Liver (tissue), 9 donors: ENCODE results near the gene ZFP82. TPM values are rescaled to one million over a fixed set of nuclear protein-coding genes. Genes with fewer than 3 reads are reported as not detected.

Source experiments
- DNase-seq: peaks from one replicate; pipeline ENCODE4 v3.0.0-alpha.2; 2017; ENCODE audit warnings: low spot score
- H3K27ac ChIP-seq, 2 donors: one replicate each; pipeline ENCODE4 v1.7.0; 2013; ENCODE audit warnings: inconsistent platforms in 2 of 2, low read length in 2 of 2, control low read depth in 1 of 2, low read depth in 1 of 2, mild to moderate bottlenecking in 1 of 2
- H3K27me3 ChIP-seq, 4 donors: one replicate each; pipeline versions ENCODE4 v1.6.1 to v1.7.0; 2013; ENCODE audit warnings: low read length in 3 of 4, inconsistent platforms in 1 of 4, mild to moderate bottlenecking in 1 of 4, moderate library complexity in 1 of 4; ENCODE audit not compliant: control insufficient read depth in 4 of 4, insufficient read depth in 4 of 4
- H3K36me3 ChIP-seq, 4 donors: one replicate each; pipeline versions ENCODE4 v1.6.1 to v1.7.0; 2013; ENCODE audit warnings: low read length in 3 of 4, mild to moderate bottlenecking in 3 of 4, low read depth in 1 of 4, moderate library complexity in 1 of 4; ENCODE audit not compliant: control insufficient read depth in 4 of 4, insufficient read depth in 3 of 4
- H3K4me1 ChIP-seq, 4 donors: one replicate each; pipeline versions ENCODE4 v1.6.1 to v1.7.0; 2013; ENCODE audit warnings: low read length in 3 of 4, mild to moderate bottlenecking in 3 of 4, moderate library complexity in 1 of 4; ENCODE audit not compliant: control insufficient read depth in 4 of 4, insufficient read depth in 4 of 4
- H3K4me3 ChIP-seq, 3 donors: one replicate each; pipeline versions ENCODE4 v1.6.1 to v1.7.0; 2013; ENCODE audit warnings: low read length in 3 of 3, control low read depth in 1 of 3, low read depth in 1 of 3, mild to moderate bottlenecking in 1 of 3
- H3K9ac ChIP-seq, 2 donors: one replicate each; pipeline ENCODE4 v1.7.0; 2013; ENCODE audit warnings: low read length in 2 of 2, mild to moderate bottlenecking in 2 of 2, moderate library complexity in 2 of 2, control low read depth in 1 of 2, low read depth in 1 of 2
- H3K9me3 ChIP-seq, 4 donors: one replicate each; pipeline versions ENCODE4 v1.6.1 to v1.7.0; 2013; ENCODE audit warnings: low read length in 3 of 4; ENCODE audit not compliant: control insufficient read depth in 4 of 4
- ATF3 ChIP-seq: IDR thresholded peaks from 2 replicates; pipeline ENCODE4 v1.6.1; 2016; ENCODE audit warnings: antibody characterized with exemption
- CTCF ChIP-seq: fragments of 150-350 bp; IDR thresholded peaks from 2 replicates; pipeline ENCODE4 v1.5.1; 2017; ENCODE audit warnings: improper control_type of control experiment, low read depth, low read length; ENCODE audit not compliant: missing input control
- EGR1 ChIP-seq, 2 donors: IDR thresholded peaks; 2 replicates each; pipeline ENCODE4 v1.6.1; 2016 to 2018; ENCODE audit warnings: antibody characterized with exemption in 2 of 2, low read depth in 2 of 2
- FOXA1 ChIP-seq: IDR thresholded peaks from 2 replicates; pipeline ENCODE4 v1.6.1; 2016; ENCODE audit warnings: antibody characterized with exemption
- FOXA2 ChIP-seq: IDR thresholded peaks from 2 replicates; pipeline ENCODE4 v1.6.1; 2016; ENCODE audit warnings: antibody characterized with exemption
- GABPA ChIP-seq, 2 donors: IDR thresholded peaks in 1 of 2; conservative IDR thresholded peaks in 1 of 2; 2 replicates each; pipeline ENCODE4 v1.6.1; 2016; ENCODE audit warnings: antibody characterized with exemption in 2 of 2, mild to moderate bottlenecking in 1 of 2, moderate library complexity in 1 of 2
- HNF4A ChIP-seq, 2 donors: conservative IDR thresholded peaks; 2 replicates each; pipeline ENCODE4 v1.6.1; 2016; ENCODE audit warnings: antibody characterized with exemption in 2 of 2, mild to moderate bottlenecking in 2 of 2
- JUND ChIP-seq, 2 donors: IDR thresholded peaks; 2 replicates each; pipeline ENCODE4 v1.6.1; 2016; ENCODE audit warnings: antibody characterized with exemption in 2 of 2
- MAX ChIP-seq: IDR thresholded peaks from 2 replicates; pipeline ENCODE4 v1.6.1; 2016; ENCODE audit warnings: antibody characterized with exemption
- NR2F2 ChIP-seq: IDR thresholded peaks from 2 replicates; pipeline ENCODE4 v1.6.1; 2016; ENCODE audit warnings: antibody characterized with exemption
- RAD21 ChIP-seq, 2 donors: IDR thresholded peaks; 2 replicates each; pipeline ENCODE4 v1.6.1; 2016; ENCODE audit warnings: antibody characterized with exemption in 2 of 2, mild to moderate bottlenecking in 2 of 2
- REST ChIP-seq: IDR thresholded peaks from 2 replicates; pipeline ENCODE4 v1.6.1; 2016; ENCODE audit warnings: antibody characterized with exemption, mild to moderate bottlenecking
- RXRA ChIP-seq, 2 donors: IDR thresholded peaks; 2 replicates each; pipeline ENCODE4 v1.6.1; 2017 to 2018; ENCODE audit warnings: antibody characterized with exemption in 2 of 2, mild to moderate bottlenecking in 1 of 2
- TAF1 ChIP-seq: conservative IDR thresholded peaks from 2 replicates; pipeline ENCODE4 v1.6.1; 2016; ENCODE audit warnings: antibody characterized with exemption, mild to moderate bottlenecking
- YY1 ChIP-seq: IDR thresholded peaks from 2 replicates; pipeline ENCODE4 v1.6.1; 2016; ENCODE audit warnings: antibody characterized with exemption, mild to moderate bottlenecking
- ZBTB33 ChIP-seq: IDR thresholded peaks from 2 replicates; pipeline ENCODE4 v1.6.1; 2016; ENCODE audit warnings: antibody characterized with exemption
- WGBS: extraction: QIAGEN DNeasy Blood & Tissue Kit; methylation state at CpG from one replicate; pipeline ENCODE4 v1.1.7; 2013; 5-methylcytosine and 5-hydroxymethylcytosine counted together
- polyA plus RNA-seq, 2 donors: library from polyadenylated mRNA; stranded (reverse) in 1 of 2; unstranded in 1 of 2; fragments of 200-250 nt in 1 of 2; fragments of >200 nt in 1 of 2; fragmentation: Nextera tagmentation in 1 of 2; extraction: Ambion mirVana in 1 of 2; gene quantifications; one replicate each; pipeline versions ENCODE4 v1.2.1 to v1.2.3, GENCODE V29; 2013 to 2015
- total RNA-seq, 2 donors: library from RNA; depleted of rRNA; stranded (reverse); fragments of >200 nt; gene quantifications; one replicate each; pipeline ENCODE4 v1.2.3, GENCODE V29; 2014
- donor health status: healthy.
- donor health status: healthy.
- donor health status: healthy.
- donor health status: healthy.
- donor health status: healthy.

Gene ZFP82
- total and polyA plus RNA-seq, 4 donors: 0.40 to 3.1 (median 1.0) TPM

- peak; percentile 35 for DNase-seq
- Histone ChIP-seq H3K9ac (no peak overlapping the region), H3K27ac (peak overlapping the region in 1 of 2 donors; percentile 25), H3K36me3 (peaks cover 0 to 3% (median 0%) of the 10 kb centered on the region in 4 donors), H3K4me3 (peak overlapping the region in 2 of 3 donors; percentile 42 to 47), H3K4me1 (peaks cover 0 to 5% (median 4%) of the 10 kb centered on the region in 4 donors), H3K9me3 (peaks cover 20 to 34% (median 26%) of the 10 kb centered on the region in 4 donors), H3K27me3 (peaks cover 0 to 5% (median 0%) of the 10 kb centered on the region in 4 donors)
- WGBS: 11% methylated on average over 61 of the region's 61 CpGs
- TF ChIP-seq RAD21 (IDR thresholded peaks at IDR 0.05): no peak
- no peak for TF ChIP-seq RXRA (IDR thresholded peaks at IDR 0.05)
- no peak for TF ChIP-seq ATF3
- no peak for TF ChIP-seq YY1
- no peak for TF ChIP-seq TAF1
- no peak for TF ChIP-seq GABPA (IDR thresholded peaks at IDR 0.05 in 1 of 2, conservative IDR thresholded peaks at IDR 0.05 in 1 of 2)
- TF ChIP-seq CTCF: no peak
- TF ChIP-seq FOXA1: no peak
- no peak for TF ChIP-seq EGR1 (IDR thresholded peaks at IDR 0.05; ENCODE audit: low read depth in 2 of 2)
- TF ChIP-seq NR2F2: no peak
- no peak for TF ChIP-seq JUND (IDR thresholded peaks at IDR 0.05)
- TF ChIP-seq FOXA2: no peak
- TF ChIP-seq REST: no peak
- no peak for TF ChIP-seq ZBTB33
- TF ChIP-seq MAX: no peak
- no peak for TF ChIP-seq HNF4A (conservative IDR thresholded peaks at IDR 0.05)
These were observed 2.7 kb upstream of the ZFP82 start for GRCh38 chr19:36420961-36421748.
